SK-N-MC (cell line): ENCODE results near the gene ME3.

Experiments
- EZH2 ChIP-seq: fragments of 200-600 bp; sonication (generic); IDR thresholded peaks from one replicate; pipeline ENCODE4 v1.6.1; 2017; ENCODE audit warnings: antibody characterized with exemption
- POLR2AphosphoS5 ChIP-seq: IDR thresholded peaks from 2 replicates; pipeline ENCODE4 v1.6.1; 2012; ENCODE audit warnings: mild to moderate bottlenecking, low read depth, low read length, borderline replicate concordance

- TF ChIP-seq POLR2AphosphoS5: no peak
- no peak for TF ChIP-seq EZH2
Observed at GRCh38 chr11:86668929-86669328, 3.5 kb downstream of the ME3 start.
